GM15510 (cell line): ENCODE results near the gene ZC3H7A.

Experiments used
- POLR2A ChIP-seq: IDR thresholded peaks from 3 replicates; pipeline ENCODE4 v1.6.1; 2011; ENCODE audit warnings: borderline replicate concordance; ENCODE audit not compliant: insufficient read length; ENCODE audit errors: extremely low read depth

The ZC3H7A gene

DNA sequence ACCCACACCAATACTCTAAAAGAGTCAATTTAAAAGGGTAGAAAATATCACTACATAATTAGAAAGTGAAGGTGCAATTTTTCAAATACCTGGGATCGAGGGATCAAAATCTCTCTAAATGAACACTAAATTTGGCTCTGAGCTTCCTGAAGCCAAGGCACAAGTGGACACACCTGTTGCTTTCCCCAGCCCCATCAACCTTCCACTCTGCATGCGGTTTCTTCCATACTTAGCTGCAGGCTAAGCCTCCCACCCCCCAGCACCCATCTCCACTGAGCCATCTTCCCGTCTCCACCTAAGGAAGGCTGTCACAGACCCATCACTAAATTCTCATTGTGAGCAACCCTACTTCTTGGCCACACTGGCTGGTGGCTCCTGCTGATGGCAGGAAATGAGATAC is 84.9 kb downstream of the ZC3H7A start:
- TF ChIP-seq POLR2A, result no peak

DNA sequence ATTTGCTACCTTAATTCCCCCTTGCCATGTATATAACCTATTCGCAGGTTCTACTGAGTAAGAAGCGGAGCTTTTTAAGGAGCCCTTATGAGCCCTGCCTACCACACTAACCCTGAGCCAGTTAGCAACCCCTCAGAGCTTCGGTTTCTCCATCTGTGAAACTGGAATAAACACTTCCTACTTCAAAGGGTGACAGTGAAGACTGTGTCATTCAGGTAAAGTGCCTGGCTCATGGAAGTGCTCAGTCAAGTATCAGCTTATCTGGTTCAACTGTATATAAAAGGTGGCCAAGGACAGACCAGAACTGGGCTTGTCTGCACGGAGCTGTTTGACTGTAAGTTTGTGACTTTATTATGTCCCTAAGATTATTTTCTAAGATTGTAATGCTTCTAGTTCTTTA is 85.4 kb downstream of the ZC3H7A start:
- TF ChIP-seq POLR2A, result no peak

DNA sequence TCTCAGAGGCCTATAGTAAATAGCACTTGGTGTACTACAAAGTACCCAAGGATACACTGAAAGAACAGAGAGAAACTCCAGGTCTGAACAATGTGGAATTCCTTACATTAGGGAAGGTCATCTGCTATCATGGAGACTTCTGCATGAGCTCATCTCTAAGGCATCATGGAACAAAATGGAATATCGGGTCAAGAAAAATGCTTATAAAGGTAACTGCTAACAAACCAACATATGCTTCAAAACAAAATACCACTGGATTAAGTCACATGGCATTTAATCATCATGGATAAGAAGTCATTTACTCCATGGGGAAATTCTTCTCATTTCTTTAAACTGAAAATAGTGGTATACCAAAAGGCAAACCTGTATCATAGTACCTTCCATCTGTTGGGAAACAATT is 88.6 kb downstream of the ZC3H7A start:
- no peak for TF ChIP-seq POLR2A

DNA sequence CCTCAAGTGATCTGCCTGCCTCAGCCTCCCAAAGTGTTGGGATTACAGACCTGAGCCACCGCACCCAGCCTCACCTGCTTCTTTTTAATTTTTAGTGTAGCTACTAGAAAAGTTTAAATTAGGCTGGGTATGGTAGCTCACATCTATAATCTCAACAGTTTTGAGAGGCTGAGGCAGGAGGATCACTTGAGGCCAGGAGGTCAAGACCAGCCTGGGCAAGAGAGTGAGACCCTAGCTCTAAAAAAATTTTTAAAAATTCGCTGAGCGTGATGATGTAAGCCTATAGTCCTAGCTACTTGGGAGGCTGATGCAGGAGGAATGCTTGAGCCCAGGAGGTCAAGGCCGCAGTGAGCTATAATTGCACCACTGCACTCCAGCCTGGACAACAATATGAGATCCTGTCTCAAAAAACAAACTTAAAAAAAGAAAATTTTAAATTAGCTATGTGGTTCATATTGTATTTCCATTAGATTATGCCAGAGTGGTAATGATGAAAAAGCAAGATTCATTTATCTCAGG is 89.3 kb downstream of the ZC3H7A start:
- no peak for TF ChIP-seq POLR2A

DNA sequence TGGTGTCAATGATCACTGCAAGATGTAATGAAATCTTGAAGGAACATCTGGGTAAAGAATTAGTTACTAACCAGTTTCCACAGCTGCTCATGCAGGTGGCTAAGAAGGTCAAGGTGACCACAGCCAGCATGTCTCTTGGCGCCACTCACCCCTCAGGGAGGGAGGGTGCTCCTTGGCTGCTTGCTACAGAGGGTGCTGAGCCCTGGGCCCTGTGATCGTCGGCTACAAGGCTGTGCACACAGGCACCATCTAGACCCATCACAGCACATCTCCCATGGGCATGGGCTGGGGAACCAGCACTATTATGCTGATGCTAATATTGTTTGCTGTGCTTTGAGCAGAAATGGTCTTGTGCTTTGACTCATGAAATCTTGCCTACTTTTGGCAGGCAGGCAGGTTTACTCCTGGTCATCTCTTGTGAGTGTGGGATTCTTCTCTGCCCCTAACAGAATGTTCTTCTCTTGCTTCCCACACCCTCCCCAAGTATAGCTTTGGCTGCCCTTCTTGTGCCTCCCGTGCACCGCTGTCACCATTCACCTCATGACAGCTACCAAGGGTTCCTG is 90.8 kb downstream of the ZC3H7A start:
- TF ChIP-seq POLR2A, result no peak

DNA sequence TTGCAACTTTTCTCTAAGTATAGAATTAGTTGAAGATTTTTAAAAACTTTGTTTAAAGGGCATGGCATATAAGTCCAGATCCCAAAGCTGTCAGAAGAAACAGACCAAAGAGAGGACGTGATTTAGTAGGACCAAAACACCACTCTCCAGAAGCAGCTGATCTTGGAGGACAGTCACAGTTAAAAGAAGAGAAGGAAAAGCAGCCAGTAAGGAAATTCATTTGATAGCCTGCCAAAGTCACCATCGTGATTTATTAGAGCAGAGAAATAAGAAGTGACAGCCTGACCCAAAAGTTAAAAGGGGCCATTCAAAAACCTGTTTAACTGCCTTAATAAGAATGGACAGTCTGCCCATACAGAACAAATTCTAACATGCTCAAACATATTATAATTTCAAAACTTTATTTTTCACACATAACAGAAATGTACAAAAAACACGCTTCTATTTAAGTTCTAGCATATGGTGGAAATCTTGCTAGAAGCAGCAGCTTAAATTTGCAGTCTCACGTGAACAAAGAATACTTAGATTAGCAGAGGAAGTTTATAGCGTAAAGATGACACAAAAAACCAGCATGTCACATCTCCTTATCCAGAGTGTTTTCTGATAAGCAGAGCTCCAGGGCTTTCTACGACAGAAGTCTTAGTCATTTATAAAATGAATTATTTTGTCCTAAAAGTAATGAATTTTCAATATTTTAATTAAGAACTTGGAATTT is 91.6 kb downstream of the ZC3H7A start:
- TF ChIP-seq POLR2A, result no peak
